ENCODE data around the gene FKRP. TPM values are rescaled to one million over a fixed set of nuclear protein-coding genes. Genes with fewer than 3 reads are reported as not detected.
"Not testable (repeated sequence)": the region's sequence is repeated elsewhere in the genome, so short reads cannot be mapped to it uniquely, and the experiment has no call there.

The FKRP gene
- total RNA-seq, 1 donor from 2014 or later, result 37.0 TPM

GRCh38 chr19:46791944-46792343 is 46.1 kb downstream of the FKRP start:
- TF ChIP-seq, protein P1, sequence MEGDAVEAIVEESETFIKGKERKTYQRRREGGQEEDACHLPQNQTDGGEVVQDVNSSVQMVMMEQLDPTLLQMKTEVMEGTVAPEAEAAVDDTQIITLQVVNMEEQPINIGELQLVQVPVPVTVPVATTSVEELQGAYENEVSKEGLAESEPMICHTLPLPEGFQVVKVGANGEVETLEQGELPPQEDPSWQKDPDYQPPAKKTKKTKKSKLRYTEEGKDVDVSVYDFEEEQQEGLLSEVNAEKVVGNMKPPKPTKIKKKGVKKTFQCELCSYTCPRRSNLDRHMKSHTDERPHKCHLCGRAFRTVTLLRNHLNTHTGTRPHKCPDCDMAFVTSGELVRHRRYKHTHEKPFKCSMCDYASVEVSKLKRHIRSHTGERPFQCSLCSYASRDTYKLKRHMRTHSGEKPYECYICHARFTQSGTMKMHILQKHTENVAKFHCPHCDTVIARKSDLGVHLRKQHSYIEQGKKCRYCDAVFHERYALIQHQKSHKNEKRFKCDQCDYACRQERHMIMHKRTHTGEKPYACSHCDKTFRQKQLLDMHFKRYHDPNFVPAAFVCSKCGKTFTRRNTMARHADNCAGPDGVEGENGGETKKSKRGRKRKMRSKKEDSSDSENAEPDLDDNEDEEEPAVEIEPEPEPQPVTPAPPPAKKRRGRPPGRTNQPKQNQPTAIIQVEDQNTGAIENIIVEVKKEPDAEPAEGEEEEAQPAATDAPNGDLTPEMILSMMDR (IDR thresholded peaks at IDR 0.05; ENCODE audit: unreplicated experiment), result no peak
- Mint-ChIP-seq H3K4me1 (peaks cover 9% of the 10 kb centered on the region), H3K9me3 (no peaks in the 10 kb centered on the region), H3K36me3 (no peaks in the 10 kb centered on the region), H3K27ac (no peak overlapping the region), H3K27me3 (ENCODE audit: low read depth) (no peaks in the 10 kb centered on the region), H3K4me3 (no peak overlapping the region)
- DNase-seq (ENCODE audit: low spot score in 2 of 2, unreplicated experiment in 2 of 2), result no peak

DNA sequence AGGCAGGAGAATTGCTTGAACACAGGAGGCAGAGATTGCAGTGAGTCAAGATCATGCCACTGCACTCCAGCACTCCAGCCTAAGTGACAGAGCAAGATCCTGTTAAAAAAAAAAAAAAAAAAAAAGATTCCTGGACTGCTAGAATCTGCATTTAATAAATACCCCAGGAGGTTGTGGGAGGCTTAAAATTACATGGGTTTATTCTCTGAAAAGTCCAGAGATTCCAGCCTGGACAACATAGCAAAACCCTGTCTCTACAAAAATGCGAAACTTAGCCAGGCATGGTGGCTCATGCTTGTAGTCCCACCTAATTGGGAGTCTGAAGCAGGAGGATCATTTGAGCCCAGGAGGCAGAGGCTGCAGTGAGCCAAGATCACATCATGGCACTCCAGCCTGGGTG is 52.0 kb downstream of the FKRP start:
- Mint-ChIP-seq H3K9me3 (no peaks in the 10 kb centered on the region), H3K4me3 (no peak overlapping the region), H3K4me1 (peaks cover 2% of the 10 kb centered on the region), H3K27me3 (ENCODE audit: low read depth) (no peaks in the 10 kb centered on the region), H3K36me3 (no peaks in the 10 kb centered on the region), H3K27ac (no peak overlapping the region)
- TF ChIP-seq, protein P1 (IDR thresholded peaks at IDR 0.05; ENCODE audit: unreplicated experiment), result no peak
- DNase-seq (ENCODE audit: low spot score in 2 of 2, unreplicated experiment in 2 of 2), result no peak

- Mint-ChIP-seq H3K4me3 (no peak overlapping the region), H3K27ac (no peak overlapping the region), H3K9me3 (no peaks in the 10 kb centered on the region), H3K36me3 (no peaks in the 10 kb centered on the region), H3K27me3 (ENCODE audit: low read depth) (no peaks in the 10 kb centered on the region), H3K4me1 (peaks cover 2% of the 10 kb centered on the region)
- TF ChIP-seq, protein P1 (IDR thresholded peaks at IDR 0.05; ENCODE audit: unreplicated experiment), result no peak
- DNase-seq (ENCODE audit: low spot score in 2 of 2, unreplicated experiment in 2 of 2), result no peak
These were observed 52.9 kb downstream of the FKRP start for GRCh38 chr19:46798713-46799112.

- Mint-ChIP-seq H3K27me3 (ENCODE audit: low read depth) (no peaks in the 10 kb centered on the region), H3K4me1 (no peaks in the 10 kb centered on the region), H3K27ac (no peak overlapping the region), H3K4me3 (no peak overlapping the region), H3K9me3 (no peaks in the 10 kb centered on the region), H3K36me3 (no peaks in the 10 kb centered on the region)
- DNase-seq (ENCODE audit: low spot score in 2 of 2, unreplicated experiment in 2 of 2), result no peak
- TF ChIP-seq, protein P1 (IDR thresholded peaks at IDR 0.05; ENCODE audit: unreplicated experiment), result no peak
These were observed 56.3 kb downstream of the FKRP start for GRCh38 chr19:46802152-46802551.

DNA sequence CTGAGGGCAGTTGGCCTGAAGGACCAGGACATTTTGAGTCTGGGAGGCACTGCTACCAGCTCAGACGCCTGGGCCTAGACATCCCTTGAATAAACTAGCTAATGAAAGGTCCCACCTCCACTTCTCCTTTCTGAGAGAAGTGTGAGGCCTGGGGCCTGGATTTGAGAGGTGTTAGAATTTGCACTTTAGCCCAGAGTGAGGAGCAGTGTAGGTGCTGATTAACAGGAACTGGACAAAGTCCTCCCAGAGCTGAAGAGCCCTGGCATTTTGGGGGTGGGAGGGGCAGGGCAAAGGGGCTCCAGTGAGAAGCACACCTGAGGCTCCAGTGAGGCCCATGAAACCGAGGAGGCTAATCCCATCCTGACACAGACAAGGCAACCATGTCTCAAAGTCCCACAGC is 57.7 kb downstream of the FKRP start:
- TF ChIP-seq, protein P1 (IDR thresholded peaks at IDR 0.05; ENCODE audit: unreplicated experiment), result no peak
- H3K36me3 Mint-ChIP-seq, result no peaks in the 10 kb centered on the region
- no peaks in the 10 kb centered on the region for H3K9me3 Mint-ChIP-seq
- no peaks in the 10 kb centered on the region for H3K4me1 Mint-ChIP-seq
- no peaks in the 10 kb centered on the region for H3K27me3 Mint-ChIP-seq (ENCODE audit: low read depth)
- no peak for DNase-seq (ENCODE audit: low spot score in 2 of 2, unreplicated experiment in 2 of 2)
- no peak overlapping the region for H3K27ac Mint-ChIP-seq
- no peak overlapping the region for H3K4me3 Mint-ChIP-seq

DNA sequence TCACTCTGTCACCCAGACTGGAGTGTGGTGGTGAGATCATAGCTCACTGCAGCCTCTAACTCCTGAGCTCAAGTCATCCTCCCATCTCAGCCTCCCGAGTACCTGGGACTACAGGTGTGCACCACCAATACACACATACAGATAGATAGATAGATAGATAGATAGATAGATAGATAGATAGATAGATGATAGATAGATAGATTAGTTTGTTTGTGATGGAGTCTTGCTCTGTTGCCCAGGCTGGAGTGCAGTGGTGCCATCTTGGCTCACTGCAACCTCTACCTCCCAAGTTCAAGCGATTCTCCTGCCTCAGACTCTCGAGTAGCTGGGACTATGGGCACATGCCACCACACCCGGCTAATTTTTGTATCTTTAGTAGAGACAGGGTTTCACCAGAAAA is 58.6 kb downstream of the FKRP start:
- H3K4me3 Mint-ChIP-seq; H3K36me3 Mint-ChIP-seq; DNase-seq (ENCODE audit: low spot score in 2 of 2, unreplicated experiment in 2 of 2); H3K9me3 Mint-ChIP-seq; H3K27ac Mint-ChIP-seq; H3K27me3 Mint-ChIP-seq (ENCODE audit: low read depth); H3K4me1 Mint-ChIP-seq: not testable (repeated sequence)
